ENCODE measurements around the gene CMSS1. TPM values are rescaled to one million over a fixed set of nuclear protein-coding genes. Genes with fewer than 3 reads are reported as not detected.

Gene CMSS1
- total and polyA plus RNA-seq, 2 of the 13 experiments (the other 11 are each of a cell fraction or from before 2014, with no cell fraction given), result 6.4 to 48.7 TPM

GRCh38 chr3:100008081-100008698 is 190.5 kb downstream of the CMSS1 start:
- TF ChIP-seq ATF4 (CRISPR knock-in tag; IDR thresholded peaks at IDR 0.05), result no peak
- no peak for TF ChIP-seq NCOR1 (IDR thresholded peaks at IDR 0.05; ENCODE audit: borderline replicate concordance, low read length)
- no peak for TF ChIP-seq ZNF329 (CRISPR knock-in tag; IDR thresholded peaks at IDR 0.05; ENCODE audit: low read depth)
- no peak for TF ChIP-seq POLR2A (IDR thresholded peaks at IDR 0.05; ENCODE audit: insufficient read depth in 1 of 2, low read depth in 2 of 2, low read length in 2 of 2)
- no peak for TF ChIP-seq ZNF788 (CRISPR knock-in tag; IDR thresholded peaks at IDR 0.05; ENCODE audit: borderline replicate concordance)
- no peak for TF ChIP-seq ZNF318 (CRISPR knock-in tag; IDR thresholded peaks at IDR 0.05)
- no peak for TF ChIP-seq CENPBD1 (CRISPR knock-in tag; IDR thresholded peaks at IDR 0.05; ENCODE audit: borderline replicate concordance, low read depth)
- H4K20me1 ChIP-seq (ENCODE audit: insufficient read depth, low read length), result no peaks in the 10 kb centered on the region
- H3K9me3 ChIP-seq (ENCODE audit: low read length), result no peaks in the 10 kb centered on the region
- H3K27ac ChIP-seq (ENCODE audit: extremely low read length, insufficient read depth, low read length), result no peak overlapping the region
- POLR2A ChIA-PET, result no interaction called here
- no peak for DNase-seq (ENCODE audit: low spot score)
- no peak overlapping the region for H2AFZ ChIP-seq (ENCODE audit: low read length)
- in situ Hi-C loops (cut with HindIII; ENCODE audit: extremely low pct_ligation_motif_present, low pct_unique_long_range_greater_than_20kb) (no loop called here), intact Hi-C loops (cut with micrococcal nuclease; ENCODE audit: unreplicated experiment) (no loop called here)
- H3K4me3 ChIP-seq (replicated peaks in 1 of 3; ENCODE audit: insufficient read depth in 1 of 3, low read depth in 2 of 3, low read length in 3 of 3), result no peak overlapping the region
- no peak overlapping the region for H3K4me2 ChIP-seq (ENCODE audit: low read depth, low read length)
- CTCF ChIA-PET (ENCODE audit: low intra/inter-chr PET ratio, low total read pairs), result no interaction called here
- no peak for ATAC-seq
- no TSS peak for BruUV-seq (replicated peaks)
- FAIRE-seq, result no peak
- H3K27me3 ChIP-seq (ENCODE audit: control insufficient read depth in 1 of 2, insufficient read depth in 2 of 2, low read length in 2 of 2), result no peaks in the 10 kb centered on the region
- no peaks in the 10 kb centered on the region for H3K36me3 ChIP-seq (replicated peaks in 1 of 2; ENCODE audit: control insufficient read depth in 1 of 2, insufficient read depth in 2 of 2, low read length in 2 of 2)
- H3K79me2 ChIP-seq (ENCODE audit: insufficient read depth, low read length), result no peaks in the 10 kb centered on the region
- peaks cover 29% of the 10 kb centered on the region for H3K4me1 ChIP-seq (ENCODE audit: insufficient read depth, low read length)
- H3K9ac ChIP-seq (ENCODE audit: insufficient read depth, low read depth, low read length), result no peak overlapping the region

Measured in HepG2 (cell line).